IPS-15b (cell line): ENCODE results near the gene ATP13A2.

Experiments
- H3K27me3 ChIP-seq: one replicate; pipeline ENCODE4 v1.6.1; 2013; ENCODE audit warnings: low read length; ENCODE audit not compliant: control insufficient read depth, insufficient read depth
- H3K36me3 ChIP-seq: one replicate; pipeline ENCODE4 v1.6.1; 2013; ENCODE audit warnings: low read length; ENCODE audit not compliant: control insufficient read depth, insufficient read depth
- H3K4me1 ChIP-seq: one replicate; pipeline ENCODE4 v1.6.1; 2013; ENCODE audit warnings: mild to moderate bottlenecking, low read length; ENCODE audit not compliant: control insufficient read depth, insufficient read depth
- H3K4me3 ChIP-seq: one replicate; pipeline ENCODE4 v1.5.1; 2013; ENCODE audit warnings: low read depth, low read length
- H3K9ac ChIP-seq: one replicate; pipeline ENCODE4 v1.6.1; 2013; ENCODE audit warnings: low read depth, mild to moderate bottlenecking, low read length
- H3K9me3 ChIP-seq: one replicate; pipeline ENCODE4 v1.6.1; 2013; ENCODE audit warnings: mild to moderate bottlenecking, low read length; ENCODE audit not compliant: control insufficient read depth, insufficient read depth

The ATP13A2 gene

DNA sequence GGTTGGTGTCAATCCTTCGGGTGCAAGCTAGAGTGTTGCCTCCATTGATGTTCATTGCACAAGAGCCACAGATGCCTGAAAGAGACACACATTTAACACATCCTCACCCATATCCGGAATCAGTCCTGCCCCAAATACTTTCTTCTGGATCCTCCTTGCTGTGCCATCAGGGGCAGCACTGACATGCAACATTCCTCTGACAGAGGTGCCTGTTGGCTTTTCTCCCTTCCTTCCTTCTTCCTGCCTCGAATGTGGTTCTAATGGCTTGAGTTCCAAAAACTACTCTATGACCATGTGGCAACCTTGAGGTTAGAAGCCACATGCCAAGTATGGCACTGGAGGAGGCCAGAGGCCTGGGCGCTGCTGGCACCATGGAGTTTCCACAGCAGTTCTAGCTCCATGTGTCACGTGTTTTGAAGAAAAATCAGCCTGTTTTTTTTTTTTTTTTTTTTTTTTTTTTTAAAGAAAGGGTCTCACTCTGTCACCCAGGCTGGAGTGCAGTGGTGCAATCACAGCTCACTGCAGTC is 17.0 kb upstream of the ATP13A2 start:
- H3K36me3 ChIP-seq = peaks cover 30% of the 10 kb centered on the region
- no peaks in the 10 kb centered on the region for H3K4me1 ChIP-seq
- H3K9ac ChIP-seq = no peak overlapping the region
- no peaks in the 10 kb centered on the region for H3K27me3 ChIP-seq
- no peak overlapping the region for H3K4me3 ChIP-seq
- H3K9me3 ChIP-seq = no peaks in the 10 kb centered on the region

GRCh38 chr1:17027900-17028299 is 16.2 kb upstream of the ATP13A2 start:
- H3K4me3 ChIP-seq = no peak overlapping the region
- H3K4me1 ChIP-seq = no peaks in the 10 kb centered on the region
- peaks cover 36% of the 10 kb centered on the region for H3K36me3 ChIP-seq
- no peak overlapping the region for H3K9ac ChIP-seq
- H3K9me3 ChIP-seq = no peaks in the 10 kb centered on the region
- no peaks in the 10 kb centered on the region for H3K27me3 ChIP-seq

- H3K9me3 ChIP-seq = no peaks in the 10 kb centered on the region
- no peak overlapping the region for H3K9ac ChIP-seq
- no peaks in the 10 kb centered on the region for H3K27me3 ChIP-seq
- no peaks in the 10 kb centered on the region for H3K4me1 ChIP-seq
- H3K36me3 ChIP-seq = peaks cover 37% of the 10 kb centered on the region
- no peak overlapping the region for H3K4me3 ChIP-seq
These were observed 15.7 kb upstream of the ATP13A2 start for GRCh38 chr1:17027403-17027802.

- H3K4me1 ChIP-seq = no peaks in the 10 kb centered on the region
- peaks cover 56% of the 10 kb centered on the region for H3K36me3 ChIP-seq
- no peaks in the 10 kb centered on the region for H3K27me3 ChIP-seq
- no peaks in the 10 kb centered on the region for H3K9me3 ChIP-seq
- no peak overlapping the region for H3K4me3 ChIP-seq
- no peak overlapping the region for H3K9ac ChIP-seq
These were observed 13.0 kb upstream of the ATP13A2 start for GRCh38 chr1:17024721-17025120.

GRCh38 chr1:17023573-17023972 is 11.8 kb upstream of the ATP13A2 start:
- Histone ChIP-seq H3K4me1 (no peaks in the 10 kb centered on the region), H3K4me3 (no peak overlapping the region), H3K9me3 (no peaks in the 10 kb centered on the region), H3K9ac (no peak overlapping the region), H3K27me3 (no peaks in the 10 kb centered on the region), H3K36me3 (peaks cover 54% of the 10 kb centered on the region)

GRCh38 chr1:17023102-17023501 is 11.4 kb upstream of the ATP13A2 start:
- peaks cover 54% of the 10 kb centered on the region for H3K36me3 ChIP-seq
- no peaks in the 10 kb centered on the region for H3K4me1 ChIP-seq
- H3K9ac ChIP-seq = no peak overlapping the region
- H3K9me3 ChIP-seq = no peaks in the 10 kb centered on the region
- H3K4me3 ChIP-seq = no peak overlapping the region
- no peaks in the 10 kb centered on the region for H3K27me3 ChIP-seq

GRCh38 chr1:17021896-17022295 is 10.2 kb upstream of the ATP13A2 start:
- Histone ChIP-seq H3K36me3 (peaks cover 43% of the 10 kb centered on the region), H3K9me3 (no peaks in the 10 kb centered on the region), H3K9ac (no peak overlapping the region)

GRCh38 chr1:17020502-17020901 is 8.8 kb upstream of the ATP13A2 start:
- Histone ChIP-seq H3K9ac (no peak overlapping the region), H3K9me3 (no peaks in the 10 kb centered on the region), H3K4me3 (no peak overlapping the region), H3K36me3 (peaks cover 43% of the 10 kb centered on the region), H3K4me1 (peaks cover 9% of the 10 kb centered on the region), H3K27me3 (no peaks in the 10 kb centered on the region)

More at GRCh38 chr1:17021896-17022295, 10.2 kb upstream of the ATP13A2 start:
- no peak overlapping the region for H3K4me3 ChIP-seq
- H3K4me1 ChIP-seq = no peaks in the 10 kb centered on the region
- no peaks in the 10 kb centered on the region for H3K27me3 ChIP-seq

GRCh38 chr1:17018849-17019248 is 7.1 kb upstream of the ATP13A2 start:
- no peaks in the 10 kb centered on the region for H3K9me3 ChIP-seq
- no peak overlapping the region for H3K9ac ChIP-seq
- H3K36me3 ChIP-seq = peaks cover 41% of the 10 kb centered on the region
- H3K4me3 ChIP-seq = no peak overlapping the region
- peaks cover 17% of the 10 kb centered on the region for H3K4me1 ChIP-seq
- H3K27me3 ChIP-seq = no peaks in the 10 kb centered on the region

DNA sequence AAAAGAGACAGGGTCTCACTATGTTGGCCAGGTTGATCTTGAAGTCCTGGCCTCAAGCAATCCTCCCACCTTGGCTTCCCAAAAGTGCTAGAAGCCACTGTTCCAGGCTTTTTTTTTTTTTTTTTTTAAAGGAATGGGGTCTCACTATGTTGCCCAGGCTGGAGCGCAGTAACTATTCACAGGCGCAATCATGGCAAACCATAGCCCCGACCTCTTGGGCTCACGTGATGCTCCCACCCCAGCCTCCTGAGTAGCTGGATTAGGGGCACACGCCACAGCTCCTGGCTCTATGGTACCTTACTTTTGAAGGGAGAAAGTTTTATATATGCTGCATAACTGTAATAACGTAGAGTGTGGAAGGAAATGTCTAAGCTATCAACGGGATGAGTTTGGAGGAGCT is 5.7 kb upstream of the ATP13A2 start:
- H3K9ac ChIP-seq = no peak overlapping the region
- no peaks in the 10 kb centered on the region for H3K27me3 ChIP-seq
- H3K4me3 ChIP-seq = no peak overlapping the region
- H3K4me1 ChIP-seq = peaks cover 28% of the 10 kb centered on the region
- H3K36me3 ChIP-seq = peaks cover 29% of the 10 kb centered on the region
- H3K9me3 ChIP-seq = no peaks in the 10 kb centered on the region

DNA sequence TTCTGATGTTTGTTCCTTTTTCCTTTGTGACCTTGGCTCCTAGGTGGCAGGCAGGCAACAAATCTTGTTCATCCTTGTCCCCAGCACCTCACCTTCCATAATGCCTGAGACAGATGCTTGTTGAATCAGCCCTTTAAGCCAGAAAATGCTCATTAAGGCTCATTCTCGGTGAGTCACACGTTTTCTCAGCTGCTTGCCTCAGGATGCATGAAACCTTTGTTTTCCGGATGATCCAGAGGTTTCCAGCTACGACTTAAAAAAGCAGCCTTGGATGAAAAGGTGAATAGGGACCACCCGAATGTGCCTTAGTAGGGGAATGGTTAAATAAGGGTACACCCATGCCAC is 4.6 kb upstream of the ATP13A2 start:
- Histone ChIP-seq H3K9ac (no peak overlapping the region), H3K4me3 (no peak overlapping the region), H3K4me1 (peaks cover 31% of the 10 kb centered on the region)

GRCh38 chr1:17014671-17015567 is 3.2 kb upstream of the ATP13A2 start:
- Histone ChIP-seq H3K9ac (no peak overlapping the region), H3K27me3 (no peaks in the 10 kb centered on the region), H3K36me3 (peaks cover 5% of the 10 kb centered on the region), H3K4me1 (peaks cover 31% of the 10 kb centered on the region), H3K9me3 (no peaks in the 10 kb centered on the region), H3K4me3 (no peak overlapping the region)

More for the DNA sequence above, 4.6 kb upstream of the ATP13A2 start:
- no peaks in the 10 kb centered on the region for H3K27me3 ChIP-seq
- H3K9me3 ChIP-seq = no peaks in the 10 kb centered on the region
- H3K36me3 ChIP-seq = peaks cover 18% of the 10 kb centered on the region
